Activated CD8-positive, alpha-beta memory T cell treated with anti-CD3 and anti-CD28 coated beads, Interleukin-2, amount 50 U/mL, for 1 hour (primary cell): Measurements from ENCODE around the gene DRAP1.
A peak's percentile ranks its signal among the peaks of the same experiment; 100 is the strongest.

ENCODE experiments used
- DNase-seq: peaks from one replicate; pipeline ENCODE4 v3.0.0-alpha.2; 2020; ENCODE audit errors: extremely low read depth

The DRAP1 gene

GRCh38 chr11:65919141-65919572 lies at the start of gene DRAP1:
TSS of gene DRAP1 (plus strand) at chr11:65919426. CDS start at chr11:65919502, 76 bp downstream.
- DNase-seq = peak; percentile 96

GRCh38 chr11:65869643-65870306 lies 49.5 kb upstream of the DRAP1 start:
- DNase-seq = no peak

DNA sequence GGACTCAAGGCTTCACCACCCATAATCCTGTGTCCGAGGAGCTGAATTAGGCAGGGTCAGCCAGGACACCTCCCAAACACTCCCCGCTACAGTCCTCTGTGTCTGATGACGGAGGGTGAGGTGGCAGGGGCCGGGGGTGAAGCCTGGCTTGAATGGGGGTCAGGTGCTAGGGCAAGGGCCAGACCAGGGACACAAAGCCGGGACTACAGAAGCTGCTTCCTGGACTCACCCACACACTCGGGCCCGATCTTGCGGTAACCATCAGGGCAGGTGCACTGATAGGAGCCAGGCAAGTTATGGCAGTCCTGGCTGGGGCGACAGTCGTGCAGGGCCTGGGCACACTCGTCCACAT lies 48.9 kb upstream of the DRAP1 start:
- no peak for DNase-seq

- DNase-seq = no peak
Measured at GRCh38 chr11:65870706-65871681, 48.2 kb upstream of the DRAP1 start.

GRCh38 chr11:65871811-65872548 lies 47.2 kb upstream of the DRAP1 start:
- no peak for DNase-seq

DNA sequence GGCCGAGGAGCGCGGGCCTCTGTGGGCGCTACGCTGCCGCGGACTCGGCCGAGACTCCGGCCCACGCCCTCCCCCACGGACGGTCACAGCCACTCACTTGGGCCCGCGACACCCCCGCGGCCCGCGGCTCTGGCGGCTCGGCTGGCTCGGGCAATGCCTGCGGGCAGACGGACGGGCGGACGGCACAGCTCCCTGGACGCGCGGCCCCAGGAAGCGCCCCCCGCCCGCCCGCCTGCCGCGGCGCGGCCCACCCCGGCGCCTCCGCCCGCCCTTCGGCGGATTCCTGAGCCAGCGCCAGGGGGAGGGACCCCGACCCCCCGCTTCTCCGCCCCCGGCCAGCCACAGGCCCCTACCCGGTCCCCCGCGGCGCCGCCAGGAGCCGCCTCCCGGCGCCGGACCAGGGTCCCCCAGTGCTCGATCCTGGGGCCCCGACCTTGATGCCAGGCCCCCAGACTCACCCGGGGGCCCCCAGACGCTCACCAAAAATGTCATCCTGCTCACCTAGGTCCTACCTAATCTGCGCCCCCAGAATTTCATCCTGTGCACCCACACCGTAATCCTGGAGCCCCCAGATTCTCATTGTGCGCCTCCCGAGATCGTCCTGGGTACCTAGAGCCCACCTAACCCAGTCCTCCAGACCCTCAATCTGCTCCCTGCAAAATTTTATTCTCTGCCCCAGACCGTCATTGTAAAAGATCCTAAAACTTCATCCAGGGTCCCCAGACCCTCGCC lies 46.5 kb upstream of the DRAP1 start, which contains the start of gene EFEMP2:
Gene EFEMP2, minus strand, starts transcription at position 215 of the 732 bp plus-strand sequence. CDS start 446 bp downstream, outside the sequence.
- no peak for DNase-seq

DNA sequence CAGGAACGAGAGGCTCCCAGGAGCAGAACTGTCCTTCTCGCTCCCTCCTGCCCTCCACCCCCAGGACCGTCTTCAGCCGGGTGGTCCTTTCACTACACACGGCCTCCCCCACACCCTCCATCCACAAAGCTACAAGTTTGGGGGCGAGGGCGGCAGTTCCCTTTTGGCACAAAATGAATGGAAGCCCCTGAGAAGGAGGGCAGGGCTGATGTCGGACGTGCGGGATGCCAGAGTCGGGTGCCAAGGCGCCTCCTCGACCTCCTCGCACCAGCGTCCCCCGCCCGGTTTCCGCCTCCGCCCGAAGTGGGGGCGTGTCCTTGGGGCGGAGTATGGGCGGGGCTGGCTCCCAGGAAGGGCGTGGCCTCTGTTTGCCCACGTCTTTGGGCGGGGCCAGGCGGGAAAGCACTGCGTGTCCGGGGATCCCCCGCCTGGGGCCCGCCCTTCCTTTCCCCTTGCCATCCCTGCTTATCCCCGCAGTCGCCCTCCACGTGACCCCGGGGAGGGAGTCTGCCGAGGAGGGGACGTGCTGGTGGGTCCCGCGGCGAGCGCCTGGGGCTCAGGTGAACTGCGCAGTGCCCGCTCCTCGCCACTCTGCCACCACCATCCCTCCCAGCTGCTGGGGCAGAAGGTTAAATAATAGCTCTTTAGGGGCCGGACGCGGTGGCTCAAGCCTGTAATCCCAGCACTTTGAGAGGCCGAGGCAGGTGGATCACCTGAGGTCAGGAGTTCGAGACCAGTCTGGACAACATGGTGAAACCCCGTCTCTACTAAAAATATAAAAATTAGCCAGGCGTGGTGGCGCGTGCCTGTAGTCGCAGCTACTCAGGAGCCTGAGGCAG lies 45.7 kb upstream of the DRAP1 start:
- DNase-seq = peak; percentile 81

DNA sequence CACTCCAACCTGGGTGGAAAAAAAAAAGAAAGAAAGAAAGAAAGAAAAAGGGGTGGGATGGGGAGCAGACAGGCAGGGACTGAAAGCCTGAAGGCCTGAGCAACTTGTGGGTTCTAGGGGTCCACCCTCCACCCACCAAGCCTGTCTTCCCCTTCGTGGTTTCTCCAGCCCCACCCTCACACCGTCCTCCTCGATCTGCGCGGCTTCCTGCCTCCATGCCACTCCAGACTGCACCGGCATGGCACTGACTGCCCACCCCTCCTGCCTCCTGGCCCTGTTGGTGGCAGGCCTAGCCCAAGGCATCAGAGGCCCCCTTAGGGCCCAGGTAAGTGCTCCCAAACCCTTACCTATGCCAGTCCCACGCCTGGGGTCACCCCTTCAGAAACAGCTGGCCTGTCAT lies 39.6 kb upstream of the DRAP1 start, which contains the start of gene CTSW:
Gene CTSW, plus strand, starts transcription at position 221 of the 400 bp plus-strand sequence. Its CDS starts 18 bp downstream, at position 239.
- DNase-seq = no peak

DNA sequence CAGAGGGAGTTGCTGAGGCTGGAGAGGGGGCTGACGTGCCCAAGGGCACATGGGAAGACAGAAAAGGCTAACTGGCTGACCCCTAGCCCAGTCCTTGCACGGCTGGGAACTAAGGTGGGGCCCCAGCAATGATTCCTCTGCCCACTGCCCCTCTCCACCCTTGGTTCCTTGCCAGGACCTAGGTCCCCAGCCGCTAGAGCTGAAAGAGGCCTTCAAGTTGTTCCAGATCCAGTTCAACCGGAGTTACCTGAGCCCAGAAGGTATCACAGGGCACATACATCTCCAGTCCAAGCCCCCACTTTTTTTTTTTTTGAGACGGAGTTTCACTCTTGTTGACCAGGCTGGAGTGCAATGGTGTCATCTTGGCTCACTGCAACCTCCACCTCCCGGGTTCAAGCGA lies 39.2 kb upstream of the DRAP1 start:
- no peak for DNase-seq

DNA sequence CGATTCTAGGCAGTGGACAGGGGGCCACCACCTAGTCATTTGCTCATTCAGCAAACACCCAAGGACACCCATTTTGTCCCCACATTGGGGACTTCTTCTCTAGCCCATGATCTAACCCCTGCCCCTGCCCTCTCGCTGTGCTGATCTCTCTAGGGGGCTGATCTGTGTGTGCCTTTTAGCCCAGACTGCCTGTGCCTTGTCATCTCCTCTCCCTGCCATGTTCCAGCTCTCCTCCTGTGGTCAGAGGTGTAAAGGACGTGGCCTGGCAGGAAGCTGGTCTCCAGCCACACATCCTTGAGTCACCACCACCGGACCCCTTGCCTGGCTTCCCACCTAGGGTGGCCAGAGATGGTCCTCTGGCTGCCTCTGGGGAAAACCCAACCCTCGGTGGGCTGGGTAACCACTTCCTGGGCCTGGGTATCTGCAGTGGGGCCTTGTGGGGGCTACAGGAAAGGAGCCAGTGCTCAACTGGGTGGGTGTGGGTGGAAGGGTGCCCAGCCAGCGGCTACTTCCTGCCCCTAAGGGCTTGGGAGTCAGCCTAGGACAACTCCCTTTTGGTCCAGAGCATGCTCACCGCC lies 38.3 kb upstream of the DRAP1 start:
- DNase-seq = no peak

- DNase-seq = no peak
Measured at GRCh38 chr11:65882120-65883057, 36.8 kb upstream of the DRAP1 start.

DNA sequence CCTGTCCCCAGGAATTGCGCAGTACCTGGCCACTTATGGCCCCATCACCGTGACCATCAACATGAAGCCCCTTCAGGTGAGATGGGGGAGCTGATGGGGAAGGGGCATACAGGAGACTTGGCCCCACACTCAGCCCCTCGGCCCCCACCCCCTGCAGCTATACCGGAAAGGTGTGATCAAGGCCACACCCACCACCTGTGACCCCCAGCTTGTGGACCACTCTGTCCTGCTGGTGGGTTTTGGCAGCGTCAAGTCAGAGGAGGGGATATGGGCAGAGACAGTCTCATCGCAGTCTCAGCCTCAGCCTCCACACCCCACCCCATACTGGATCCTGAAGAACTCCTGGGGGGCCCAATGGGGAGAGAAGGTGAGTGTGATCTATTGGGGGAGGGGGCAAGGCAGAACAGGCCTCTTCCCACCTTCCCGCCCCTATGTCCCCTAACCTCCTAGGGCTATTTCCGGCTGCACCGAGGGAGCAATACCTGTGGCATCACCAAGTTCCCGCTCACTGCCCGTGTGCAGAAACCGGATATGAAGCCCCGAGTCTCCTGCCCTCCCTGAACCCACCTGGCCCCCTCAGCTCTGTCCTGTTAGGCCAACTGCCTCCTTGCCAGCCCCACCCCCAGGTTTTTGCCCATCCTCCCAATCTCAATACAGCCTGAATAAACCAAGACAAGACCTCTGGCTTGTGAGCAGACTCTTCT lies 36.0 kb upstream of the DRAP1 start:
- no peak for DNase-seq

- DNase-seq = no peak
Measured at GRCh38 chr11:65883786-65884715, 35.2 kb upstream of the DRAP1 start.

GRCh38 chr11:65884716-65885092 lies 34.5 kb upstream of the DRAP1 start:
- DNase-seq = no peak

DNA sequence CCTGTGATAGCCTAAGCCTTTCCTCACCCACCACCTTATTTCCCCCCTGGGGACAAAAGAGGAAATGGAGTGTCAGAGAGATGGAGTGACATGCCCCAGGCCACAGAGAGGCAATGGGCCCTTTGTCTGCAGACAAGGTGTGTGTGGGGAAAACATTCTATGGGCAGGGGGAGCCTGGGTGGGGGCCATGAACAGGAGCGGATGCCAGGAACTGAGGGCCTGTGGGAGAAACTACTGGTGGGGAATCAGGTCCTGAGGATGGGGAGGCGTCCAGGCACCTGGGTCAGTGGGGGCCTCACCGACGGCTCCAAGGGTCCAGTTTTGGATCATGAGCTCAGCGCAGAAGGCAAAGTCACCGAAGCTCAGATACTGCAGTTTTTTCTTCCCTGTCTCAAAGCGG lies 34.0 kb upstream of the DRAP1 start:
- no peak for DNase-seq

GRCh38 chr11:65885808-65886536 lies 33.3 kb upstream of the DRAP1 start:
- no peak for DNase-seq
